ENCODE measurements around the gene MED13.

GRCh38 chr17:62043140-62043539 is 21.9 kb downstream of the MED13 start:
- TF ChIP-seq POLR2AphosphoS5 (IDR thresholded peaks at IDR 0.05; ENCODE audit: borderline replicate concordance, low read depth, low read length) (no peak), EZH2 (IDR thresholded peaks at IDR 0.05) (no peak)
